GM21528 (cell line): ENCODE results near the gene GBE1.

Experiments used
- ATAC-seq: cut with Tn5 transposase; IDR thresholded peaks from one replicate; pipeline ENCODE4 v1.9.1; 2021; ENCODE audit warnings: mild to moderate bottlenecking, moderate library complexity; ENCODE audit not compliant: unreplicated experiment, low FRiP score

The GBE1 gene

DNA sequence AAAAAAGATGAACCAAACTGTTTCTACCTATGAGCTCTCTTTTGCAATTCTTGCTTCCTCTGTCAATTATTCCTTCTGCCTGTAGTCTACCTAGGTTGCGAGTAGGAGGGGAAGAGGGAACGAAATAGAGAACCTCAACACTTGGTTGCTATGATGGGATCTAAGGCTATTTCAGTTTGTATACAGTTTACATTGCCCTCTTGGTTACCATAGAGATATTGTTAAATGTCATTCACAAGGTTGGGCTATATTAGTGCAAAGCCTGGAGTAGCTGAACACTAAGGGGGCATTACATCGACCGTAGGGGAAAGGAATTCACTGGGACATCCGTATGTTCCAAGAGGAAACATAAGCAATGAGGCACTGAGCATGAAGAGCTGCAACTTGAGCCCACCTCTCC lies 276.9 kb downstream of the GBE1 start:
- ATAC-seq: no peak

DNA sequence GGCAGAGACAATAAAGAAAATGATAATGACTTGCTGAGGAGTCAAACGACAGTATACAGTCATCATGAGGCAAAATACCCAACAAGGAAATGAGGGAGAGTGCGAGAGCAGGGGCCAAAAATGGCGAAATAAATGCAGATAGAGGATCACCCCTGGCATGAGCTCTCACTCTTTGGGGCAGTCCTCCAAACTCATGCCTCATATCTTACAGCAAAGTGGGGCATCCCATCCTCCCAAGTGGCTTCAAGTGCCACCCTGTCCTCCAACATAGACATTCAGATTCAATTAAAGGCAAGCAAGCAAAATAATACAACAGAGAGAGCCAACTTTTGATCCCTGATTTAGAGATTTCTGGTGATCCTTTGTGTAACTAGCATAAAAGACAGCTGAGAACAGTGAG lies 278.4 kb downstream of the GBE1 start:
- no peak for ATAC-seq

DNA sequence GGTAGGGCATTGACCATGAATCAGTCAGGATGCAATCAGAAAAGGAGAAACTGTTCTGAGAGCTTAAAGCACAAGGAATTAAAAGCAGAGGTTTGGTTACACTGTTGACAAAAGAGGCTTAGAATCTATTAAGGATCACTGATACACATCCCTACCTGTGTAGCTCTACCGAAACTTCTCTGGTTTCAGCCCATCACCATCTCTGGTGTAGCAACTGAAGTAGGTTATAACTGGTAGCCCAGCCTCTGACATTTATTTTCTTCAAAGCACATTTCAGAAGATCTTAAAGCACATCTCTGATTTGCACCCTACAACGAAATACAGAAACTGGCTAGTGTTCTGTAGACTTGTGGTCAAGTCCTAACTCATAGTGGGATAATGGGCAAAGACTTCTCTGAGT lies 283.7 kb downstream of the GBE1 start:
- ATAC-seq: no peak

DNA sequence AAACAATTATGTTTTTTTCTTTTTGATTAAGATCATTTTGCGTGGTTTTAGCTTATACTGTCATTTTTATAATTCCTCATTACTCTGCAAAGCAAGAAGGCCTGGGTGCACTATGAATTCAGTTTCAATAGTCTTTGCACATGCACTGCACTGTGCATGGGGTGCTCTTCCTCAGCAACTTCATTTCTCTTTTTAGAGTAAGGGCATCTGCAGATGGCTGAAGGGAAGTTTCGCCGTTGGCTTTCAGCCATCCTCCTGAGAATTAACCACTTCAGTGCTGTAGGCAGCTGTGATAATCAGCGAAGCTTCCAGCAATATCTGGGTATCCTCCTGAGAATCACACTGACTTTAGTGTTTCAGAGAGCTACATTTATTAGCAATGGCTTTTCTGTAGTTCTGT lies 284.8 kb downstream of the GBE1 start:
- ATAC-seq: no peak

DNA sequence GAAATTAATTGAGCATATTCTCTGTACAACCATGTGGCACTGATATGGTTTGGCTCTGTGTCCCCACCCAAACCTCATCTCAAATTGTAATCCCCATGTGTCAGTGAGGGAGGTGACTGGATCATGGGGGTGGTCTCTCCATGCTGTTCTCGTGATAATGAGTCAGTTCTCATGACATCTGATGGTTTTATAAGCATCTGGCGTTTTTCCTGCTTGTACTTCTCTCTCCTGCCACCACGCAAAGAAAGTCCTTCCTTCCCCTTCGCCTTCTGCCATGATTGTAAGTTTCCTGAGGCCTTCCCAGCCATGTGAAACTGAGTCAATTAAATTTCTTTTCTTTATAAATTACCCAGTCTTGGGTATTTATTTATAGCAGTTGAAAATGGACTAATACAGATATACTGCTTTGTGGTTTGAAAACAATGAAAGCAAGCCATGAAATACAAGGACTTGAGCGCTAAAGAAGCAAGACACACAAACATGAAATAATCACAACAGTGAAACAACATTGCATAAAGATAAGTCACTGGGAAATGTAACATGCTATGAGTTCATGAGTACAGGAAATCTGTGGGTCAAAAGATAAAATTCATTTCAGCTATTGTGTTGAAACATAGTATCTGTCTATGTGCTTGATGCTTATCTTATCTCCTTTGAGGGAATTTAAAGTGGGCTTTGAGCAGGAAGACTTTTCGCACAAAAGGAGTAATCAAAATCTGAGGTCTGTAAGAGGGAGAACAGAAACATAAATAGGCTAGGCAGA lies 288.7 kb downstream of the GBE1 start:
- no peak for ATAC-seq

DNA sequence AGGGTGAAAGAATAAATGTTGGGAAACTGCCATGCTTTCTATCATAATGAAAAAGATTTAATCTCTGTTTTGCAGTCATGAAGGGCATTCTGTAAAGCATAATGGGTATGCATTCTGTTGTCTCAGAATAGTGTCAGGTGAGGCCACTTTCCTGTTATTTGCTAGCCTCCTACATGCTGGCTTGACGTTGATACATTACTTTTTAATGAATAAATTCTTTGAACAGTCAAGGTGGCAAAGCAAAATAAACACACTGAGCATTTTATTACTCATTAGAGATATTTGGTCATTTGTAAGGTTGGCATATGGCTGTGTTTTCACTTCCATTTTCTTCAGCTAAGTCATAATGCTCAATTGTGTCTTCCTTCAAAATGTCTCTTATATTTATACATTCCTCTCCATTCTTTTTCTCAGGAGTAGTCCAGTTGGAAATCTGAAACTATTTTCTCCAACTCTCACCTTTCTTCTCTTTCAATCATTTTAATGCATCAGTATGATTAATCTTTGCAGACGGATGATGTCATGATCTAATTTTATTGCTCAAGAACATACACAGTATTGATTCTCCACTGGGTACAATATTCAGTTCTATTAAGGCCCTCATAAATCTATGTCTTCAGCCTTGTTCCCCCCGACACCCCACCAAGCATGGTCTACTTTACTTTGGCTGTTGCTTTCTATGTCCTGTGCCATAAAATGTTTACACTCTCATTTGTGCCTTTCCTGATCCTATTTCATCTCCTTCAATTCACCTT lies 290.7 kb downstream of the GBE1 start:
- ATAC-seq: no peak

DNA sequence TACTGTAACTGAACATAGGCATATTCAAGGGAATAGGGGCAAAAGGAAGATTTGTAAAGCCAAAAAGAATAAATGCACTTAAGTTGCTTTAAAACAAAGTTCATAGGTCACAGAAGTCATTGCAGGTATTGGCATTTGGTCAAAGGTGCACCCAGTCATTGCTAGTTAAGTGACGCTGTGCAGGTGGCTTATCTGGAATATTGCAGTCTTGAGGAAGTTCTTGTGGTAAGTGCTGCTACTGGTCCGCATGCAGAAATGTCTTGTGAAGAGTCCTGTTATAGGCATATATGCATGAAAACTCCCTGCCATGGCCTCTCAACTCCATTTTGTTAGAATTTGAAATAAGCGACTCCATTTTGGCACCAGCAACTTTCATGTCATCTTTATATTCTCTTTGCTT lies 293.1 kb downstream of the GBE1 start:
- ATAC-seq: no peak

DNA sequence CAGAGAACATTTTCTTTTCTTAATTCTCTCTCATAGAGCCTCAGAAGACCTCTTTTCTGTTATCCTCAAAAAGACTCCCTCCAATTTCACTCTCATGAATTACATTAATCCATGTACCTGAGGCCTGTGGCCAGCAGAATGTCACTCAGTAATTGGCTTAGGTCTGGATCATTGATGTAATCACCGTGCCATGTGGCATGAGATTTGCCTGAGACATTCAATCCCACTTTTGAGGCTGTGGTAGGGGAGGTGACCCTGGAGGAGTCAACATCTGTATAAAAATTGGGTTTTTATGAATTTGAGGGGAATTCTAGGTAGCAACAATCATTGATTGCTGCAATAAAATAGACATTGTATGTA lies 295.3 kb downstream of the GBE1 start:
- ATAC-seq: no peak

DNA sequence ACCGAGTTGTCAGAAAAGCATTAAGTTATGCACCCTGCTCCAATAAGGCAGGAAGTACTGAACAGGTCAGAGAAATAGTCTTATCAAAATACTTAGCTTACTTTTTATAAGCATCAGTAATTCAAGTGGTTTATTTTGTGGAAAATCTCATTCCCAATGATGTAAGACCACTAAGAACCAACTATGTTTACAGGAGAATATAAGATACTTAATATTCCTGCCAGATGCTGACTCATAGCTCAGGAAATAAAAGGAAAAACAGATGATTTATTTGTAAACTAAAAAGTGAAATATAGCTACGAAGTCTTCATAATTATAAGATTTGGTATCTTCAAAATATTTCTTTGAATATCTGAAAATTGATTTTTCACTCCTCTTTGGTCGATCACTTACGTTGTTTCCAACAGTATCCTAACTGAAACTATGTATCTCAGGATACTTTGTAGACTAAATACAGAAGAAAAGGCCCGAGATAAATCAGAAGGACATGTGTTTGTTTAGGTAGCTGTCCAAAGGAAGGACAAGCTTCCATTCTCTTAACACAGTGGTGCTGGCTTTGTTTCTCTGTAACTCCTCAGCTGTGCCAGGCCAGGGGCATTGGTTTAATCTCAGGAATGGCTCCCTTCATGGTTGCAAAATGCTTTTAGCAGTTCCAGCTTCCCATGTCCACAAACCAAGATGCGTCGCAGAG lies 295.8 kb downstream of the GBE1 start:
- no peak for ATAC-seq

DNA sequence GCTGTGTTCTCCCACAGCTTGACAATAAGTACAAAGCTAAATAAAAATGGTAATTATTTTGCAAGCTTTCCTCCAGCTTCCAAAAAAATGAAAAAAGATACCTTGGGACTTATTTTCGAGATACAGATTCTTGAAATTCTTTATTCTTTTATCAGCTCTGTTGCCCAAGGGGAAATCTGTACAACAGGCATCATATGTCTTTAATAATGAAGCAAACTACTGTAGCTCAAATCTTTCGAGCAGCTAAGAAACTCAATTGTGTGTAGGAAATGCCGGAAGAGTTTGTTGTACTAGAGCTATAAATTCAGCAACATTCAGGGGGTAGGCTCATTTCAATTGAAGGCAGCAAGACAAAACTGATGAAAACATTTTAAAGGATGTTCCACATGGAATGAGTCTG lies 297.7 kb downstream of the GBE1 start:
- ATAC-seq: no peak

DNA sequence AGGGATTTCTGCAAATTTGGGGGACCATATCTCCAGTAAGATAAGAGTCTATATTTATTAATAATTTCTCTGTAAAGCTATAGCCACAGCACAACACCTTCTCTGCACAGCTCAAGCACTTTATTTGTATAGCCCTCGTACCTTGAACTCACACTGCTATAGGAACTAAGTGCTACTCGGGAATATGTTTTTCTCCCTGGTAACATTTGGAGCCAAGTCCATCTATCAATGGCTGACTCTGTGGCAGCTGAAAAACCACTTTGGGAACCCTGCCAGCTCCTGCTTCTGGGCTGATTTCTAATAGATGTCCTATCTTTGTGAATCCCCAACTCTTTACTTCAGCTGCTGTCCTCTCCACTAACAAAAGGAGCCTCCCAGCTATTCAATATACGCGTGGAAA lies 298.5 kb downstream of the GBE1 start:
- no peak for ATAC-seq

DNA sequence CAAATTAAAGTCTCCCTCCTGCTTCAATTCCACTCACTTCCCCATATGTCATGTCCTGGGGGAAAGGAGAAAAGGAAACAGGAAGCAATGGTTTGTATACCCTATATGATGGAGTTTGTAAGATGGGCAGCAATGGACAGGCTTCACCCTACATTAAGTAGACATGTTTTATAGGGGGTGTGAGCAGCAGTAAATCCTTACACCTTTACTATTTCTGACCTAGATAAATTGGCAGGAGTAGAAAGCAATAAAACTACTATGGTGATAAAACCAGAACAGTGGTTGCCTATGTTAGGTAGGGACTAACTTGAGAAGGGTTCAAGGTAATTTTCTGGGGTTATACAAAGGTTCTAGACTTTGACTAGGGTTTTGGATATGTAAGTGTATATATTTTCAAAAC lies 301.7 kb downstream of the GBE1 start:
- no peak for ATAC-seq

DNA sequence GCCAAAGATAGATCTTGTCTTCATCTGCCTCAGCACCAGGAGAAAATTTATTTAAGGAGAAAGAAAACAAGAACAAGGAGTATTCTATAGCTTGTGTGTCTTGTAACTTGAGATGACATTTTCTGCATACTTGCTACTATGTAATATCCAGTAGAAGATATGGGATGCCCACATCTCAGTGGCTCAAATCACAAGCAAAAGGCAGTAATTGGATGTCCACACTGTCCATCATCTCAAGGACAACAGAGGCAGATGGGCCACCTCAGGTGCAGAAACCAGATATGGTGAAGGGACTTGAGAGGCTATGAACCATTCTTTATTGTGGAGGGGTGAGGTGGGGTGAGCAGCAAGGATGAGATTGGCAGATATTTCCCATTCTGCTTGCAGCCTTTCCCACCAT lies 309.0 kb downstream of the GBE1 start:
- no peak for ATAC-seq

DNA sequence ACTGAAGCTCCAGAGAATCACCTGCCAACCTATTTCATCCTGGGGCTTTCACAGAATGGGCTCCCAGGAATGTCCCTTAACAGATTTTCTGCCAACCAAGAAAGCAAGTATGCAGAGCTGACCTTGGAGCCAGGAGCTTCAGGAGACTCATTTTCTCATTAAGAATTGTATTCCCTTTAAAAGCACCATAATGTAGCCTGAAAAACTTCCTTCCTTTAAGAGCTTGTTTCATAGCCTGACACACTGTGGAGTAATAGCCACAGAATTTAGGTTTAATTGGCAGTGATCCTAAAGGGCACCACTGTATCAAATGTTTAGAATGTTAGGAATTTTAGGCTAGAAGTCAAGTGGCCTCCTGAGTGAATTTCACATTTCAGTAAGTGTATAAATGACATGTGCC lies 309.8 kb downstream of the GBE1 start:
- ATAC-seq: no peak

DNA sequence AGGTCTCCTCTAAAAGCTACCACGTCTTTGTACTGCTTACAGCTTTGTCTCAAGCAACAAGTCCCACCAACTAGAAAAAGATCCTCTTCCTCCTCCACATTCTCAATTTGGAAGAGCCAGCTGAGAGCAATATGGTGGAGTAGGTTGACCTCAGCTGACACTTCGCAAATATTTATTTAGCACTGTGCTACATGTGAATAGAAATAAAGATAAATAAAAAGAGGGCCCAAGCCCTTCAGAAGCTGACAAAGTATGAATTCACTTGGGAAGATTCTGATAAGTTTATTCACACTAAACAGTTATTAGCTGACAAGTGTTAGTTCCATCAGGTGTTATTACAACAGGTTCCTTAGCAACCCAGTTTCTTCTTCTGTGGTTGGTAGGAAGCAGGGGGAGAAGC lies 310.3 kb downstream of the GBE1 start:
- no peak for ATAC-seq

DNA sequence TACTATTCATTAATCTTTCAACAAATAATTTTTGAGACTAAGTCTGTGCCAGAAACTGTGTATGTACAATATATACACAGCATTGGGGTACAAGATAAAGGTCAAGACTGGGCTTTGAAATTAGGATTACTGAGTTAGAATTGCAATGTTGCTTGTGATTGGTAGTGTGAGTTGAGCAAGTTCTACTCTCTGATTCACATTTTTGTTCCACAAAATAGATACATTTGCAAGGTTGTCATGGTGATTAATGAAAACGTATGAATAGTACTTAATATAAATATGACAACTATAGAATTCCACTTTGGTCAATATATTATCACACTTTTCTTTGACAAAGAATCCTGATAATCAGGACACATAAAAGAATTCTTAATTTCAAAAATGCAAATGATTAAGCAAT lies 314.6 kb downstream of the GBE1 start:
- no peak for ATAC-seq

DNA sequence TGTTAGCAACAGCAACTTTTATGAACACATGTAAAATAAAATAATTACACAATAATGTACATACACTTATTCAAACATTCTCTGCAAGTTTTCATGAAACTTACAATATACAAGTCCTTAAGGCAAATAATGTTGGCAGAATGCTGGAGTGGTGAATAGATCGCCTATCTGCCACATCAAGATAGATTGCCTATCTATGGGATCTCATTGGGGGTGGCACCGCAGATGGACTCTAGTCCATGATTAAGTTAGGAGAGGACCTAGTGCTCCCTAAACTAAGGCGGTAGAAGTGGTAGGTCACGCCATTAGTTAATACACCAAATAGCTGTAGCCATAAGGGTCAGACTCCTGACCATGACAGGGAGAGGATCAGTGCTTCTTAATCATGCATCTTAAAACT lies 315.7 kb downstream of the GBE1 start:
- no peak for ATAC-seq

DNA sequence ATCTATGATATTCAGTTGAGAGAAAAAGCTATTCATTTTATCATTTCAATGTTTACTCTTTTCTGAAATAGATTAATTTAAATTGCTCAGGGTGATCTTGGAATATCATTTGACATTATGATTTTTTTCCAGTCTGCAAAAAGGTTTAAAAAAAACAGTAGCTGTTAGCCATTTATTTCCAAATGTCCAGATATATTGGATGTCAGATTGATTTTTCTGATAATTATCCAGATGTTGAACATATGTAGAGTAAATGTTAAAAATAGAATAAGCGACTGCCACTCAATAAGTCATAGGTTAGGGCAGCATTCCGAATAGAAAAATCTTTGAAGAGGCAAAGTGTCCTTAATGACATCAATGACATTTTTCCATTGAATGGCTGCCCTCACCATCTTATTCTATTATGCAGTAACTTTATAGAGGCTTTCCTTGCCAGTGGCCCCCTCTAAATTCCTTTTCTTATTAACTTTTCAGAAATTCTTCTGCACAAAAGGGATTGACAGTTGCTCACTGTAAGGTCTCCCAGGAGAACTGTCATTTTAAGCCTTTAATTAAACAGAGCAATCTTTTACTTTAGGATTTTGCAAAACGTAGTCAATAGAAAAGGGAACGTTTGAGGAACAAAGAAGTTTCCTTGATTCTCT lies 316.5 kb downstream of the GBE1 start:
- no peak for ATAC-seq

DNA sequence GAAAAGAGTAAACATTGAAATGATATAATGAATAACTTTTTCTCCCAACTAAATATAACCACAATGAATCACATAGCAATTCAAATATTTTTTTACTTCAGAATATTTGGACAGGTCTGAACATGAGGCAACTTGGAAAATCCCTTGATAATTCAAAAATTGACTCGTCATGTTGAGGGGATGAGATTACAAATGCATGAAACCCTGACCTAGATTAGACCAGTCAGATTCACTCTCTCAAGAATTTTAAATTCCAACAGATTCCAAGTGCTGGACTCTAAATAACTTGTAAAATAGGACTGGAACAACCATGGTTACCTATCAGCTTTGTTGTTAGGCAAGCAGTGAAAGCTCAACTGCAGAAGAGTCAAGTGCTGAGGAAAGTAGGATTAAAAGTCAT lies 317.5 kb downstream of the GBE1 start:
- ATAC-seq: no peak

DNA sequence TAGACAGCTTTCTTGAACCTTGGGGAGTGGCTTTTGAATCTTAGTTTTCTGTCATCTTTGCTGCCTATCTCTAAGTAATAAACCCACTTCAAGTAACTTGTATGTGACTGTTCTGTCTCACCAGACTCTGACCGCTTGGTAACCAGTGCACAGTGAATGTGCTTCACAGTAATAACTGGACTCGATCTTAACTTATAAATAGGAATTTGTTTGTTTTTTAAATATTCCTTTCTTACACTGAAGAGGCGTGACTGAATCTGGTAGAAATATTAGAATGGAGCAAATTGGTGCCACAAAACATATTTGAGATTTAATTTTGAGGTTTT lies 318.0 kb downstream of the GBE1 start:
- no peak for ATAC-seq

DNA sequence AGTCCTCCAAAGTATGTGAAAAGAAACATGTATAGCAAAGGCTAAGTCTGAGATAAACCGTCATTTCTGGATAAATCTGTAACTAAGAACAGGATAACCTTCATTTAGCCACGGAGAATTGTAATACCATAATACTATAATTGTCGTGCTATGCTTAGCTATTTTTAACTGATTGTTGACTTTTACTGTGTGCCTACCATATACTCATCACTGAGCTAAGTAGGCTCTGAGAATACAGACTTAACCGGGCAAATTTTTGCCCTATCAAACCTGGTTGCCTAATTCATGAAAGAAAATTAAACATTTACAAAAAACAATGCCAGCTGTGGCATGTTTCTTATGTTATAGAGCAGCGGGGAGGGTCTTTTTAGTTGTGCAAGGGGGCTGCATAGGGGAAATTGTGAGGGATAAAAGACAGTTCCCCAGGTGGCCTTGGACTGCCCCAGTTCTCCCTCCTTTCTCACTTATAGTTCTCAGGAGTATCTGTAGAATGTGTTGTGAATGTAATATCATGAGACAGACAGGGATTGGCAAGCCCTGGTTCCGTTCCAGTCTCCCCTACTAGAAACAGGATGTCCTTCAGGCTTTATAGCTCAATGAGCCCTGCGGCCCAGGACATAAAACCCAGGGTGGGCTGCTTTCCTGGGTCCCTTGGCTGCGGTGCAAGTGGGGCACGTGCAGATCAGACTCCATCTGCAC lies 318.5 kb downstream of the GBE1 start:
- no peak for ATAC-seq
